ENCODE results near the gene ATXN7L1.
"Not testable (repeated sequence)": the region's sequence is repeated elsewhere in the genome, so short reads cannot be mapped to it uniquely, and the experiment has no call there.

The ATXN7L1 gene

DNA sequence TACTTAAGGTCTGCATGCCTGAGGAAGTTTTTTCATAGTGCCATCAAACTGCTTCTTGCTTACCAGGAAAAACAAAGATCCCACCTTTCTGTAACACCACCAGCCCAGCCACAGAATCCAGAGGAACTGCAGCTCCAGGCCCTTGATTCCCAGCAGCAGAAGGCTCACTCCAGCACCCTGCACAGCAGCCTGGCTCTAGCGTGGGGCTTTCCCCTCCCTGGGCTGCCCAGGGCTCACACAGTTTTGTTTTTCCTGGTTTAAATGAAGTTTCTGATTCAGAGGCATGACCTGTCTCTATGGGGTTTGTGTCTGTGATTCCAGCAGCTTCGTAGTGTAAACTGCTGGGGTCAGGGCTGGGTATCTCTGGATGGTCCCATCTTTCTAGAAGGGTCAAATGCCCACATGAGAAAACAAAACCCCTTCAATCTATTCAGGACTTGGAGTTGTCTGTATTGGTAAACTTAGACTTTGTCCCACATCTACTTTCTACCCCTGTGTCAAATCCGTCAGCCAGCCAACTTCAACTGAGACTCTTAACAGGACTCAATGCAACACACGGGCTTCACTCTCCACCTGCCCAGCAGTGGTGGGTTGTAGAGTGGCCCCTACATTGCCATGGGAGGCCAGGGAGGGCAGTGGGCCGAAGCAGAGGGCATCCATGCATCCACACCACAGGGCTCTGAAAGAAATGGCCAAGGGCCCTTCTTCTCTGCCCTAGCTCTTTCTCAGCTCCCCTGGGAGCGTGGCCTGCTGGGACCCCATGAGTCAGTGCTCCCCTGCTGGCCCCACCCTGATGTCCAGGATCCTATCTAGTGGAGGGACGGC, 73.6 kb downstream of the ATXN7L1 start:
- DNase-seq (ENCODE audit: low read depth) = no peak

DNA sequence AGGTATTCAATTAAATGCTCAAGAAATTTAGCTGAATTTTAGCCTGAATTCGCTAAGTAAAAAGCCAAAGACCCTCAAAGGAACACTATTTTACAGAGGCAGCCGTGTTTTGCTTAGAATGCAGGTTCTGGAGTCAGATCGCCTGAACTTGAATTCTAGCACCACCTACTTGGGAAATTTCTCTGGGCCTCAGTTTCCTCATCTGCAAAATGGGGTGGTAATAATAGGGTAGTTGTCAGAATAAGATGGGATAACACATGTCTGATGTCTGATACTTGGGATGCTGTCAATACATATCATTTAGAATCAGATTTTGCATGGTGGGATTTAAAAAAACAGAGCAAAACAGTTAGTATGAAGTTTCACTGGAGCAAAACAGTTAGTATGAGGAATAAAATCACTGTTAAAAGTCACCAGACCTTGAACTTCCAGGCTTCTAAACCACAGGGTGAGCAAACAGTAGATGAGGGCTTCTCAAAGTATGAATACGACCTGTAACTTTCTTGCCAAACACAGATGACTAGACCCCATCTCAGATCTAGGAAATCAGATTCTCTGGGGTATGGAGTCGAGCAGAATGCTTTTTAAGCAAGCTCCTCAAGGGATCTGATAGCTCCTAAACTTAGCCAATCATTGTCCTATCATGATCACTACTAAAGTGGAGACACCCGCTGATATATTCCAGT, 75.4 kb downstream of the ATXN7L1 start:
- no peak for DNase-seq (ENCODE audit: low read depth)

DNA sequence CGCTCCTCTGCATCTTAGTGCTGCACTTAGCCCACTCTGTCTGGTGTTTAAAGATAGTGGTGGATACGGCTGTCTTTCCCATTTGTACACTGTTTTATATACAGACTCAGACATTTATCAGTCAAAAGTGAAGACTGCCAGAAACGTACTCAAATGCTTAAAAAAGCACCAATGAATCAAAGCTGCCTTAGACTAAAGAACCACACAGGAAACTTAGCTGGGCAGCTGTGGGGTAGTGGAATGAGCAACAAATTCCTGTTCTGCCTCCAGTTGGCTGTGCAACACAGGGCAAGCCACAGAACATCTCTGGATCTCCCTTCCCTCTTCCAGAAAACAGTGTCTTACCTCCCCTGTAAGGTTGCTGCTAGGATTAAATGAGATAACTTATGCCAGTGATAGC, 76.0 kb downstream of the ATXN7L1 start:
- no peak for DNase-seq (ENCODE audit: low read depth)

DNA sequence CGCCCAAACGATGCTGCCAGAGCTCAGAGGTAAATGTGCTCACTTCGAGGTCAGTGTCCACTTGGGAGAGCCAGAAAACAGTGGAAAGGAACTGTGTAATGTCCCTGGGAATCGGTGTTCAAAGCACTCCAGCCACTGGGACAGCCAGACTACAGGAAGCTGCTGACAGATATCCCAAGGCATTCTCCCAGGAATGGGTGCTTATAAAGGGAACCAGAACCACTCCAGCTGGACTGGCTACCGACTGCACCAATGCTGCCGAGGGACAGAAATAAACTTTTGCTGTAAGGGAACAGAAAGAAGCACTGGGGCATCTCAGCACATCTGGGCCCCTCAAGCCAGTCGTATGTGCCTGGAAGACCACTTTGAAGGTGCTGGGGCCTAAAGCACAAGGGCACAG, 76.7 kb downstream of the ATXN7L1 start:
- no peak for DNase-seq (ENCODE audit: low read depth)

- no peak for DNase-seq (ENCODE audit: low read depth)
Measured at GRCh38 chr7:105799006-105799405, 77.4 kb downstream of the ATXN7L1 start.

- no peak for DNase-seq (ENCODE audit: low read depth)
Measured at GRCh38 chr7:105797652-105798051, 78.7 kb downstream of the ATXN7L1 start.

GRCh38 chr7:105796365-105796764, 80.0 kb downstream of the ATXN7L1 start:
- DNase-seq (ENCODE audit: low read depth) = no peak

- DNase-seq (ENCODE audit: low read depth) = no peak
Measured at GRCh38 chr7:105794741-105795729, 81.4 kb downstream of the ATXN7L1 start.

- no peak for DNase-seq (ENCODE audit: low read depth)
Measured at GRCh38 chr7:105792488-105793370, 83.7 kb downstream of the ATXN7L1 start.

GRCh38 chr7:105791926-105792325, 84.5 kb downstream of the ATXN7L1 start:
- DNase-seq (ENCODE audit: low read depth) = no peak

GRCh38 chr7:105790996-105791395, 85.4 kb downstream of the ATXN7L1 start:
- no peak for DNase-seq (ENCODE audit: low read depth)

DNA sequence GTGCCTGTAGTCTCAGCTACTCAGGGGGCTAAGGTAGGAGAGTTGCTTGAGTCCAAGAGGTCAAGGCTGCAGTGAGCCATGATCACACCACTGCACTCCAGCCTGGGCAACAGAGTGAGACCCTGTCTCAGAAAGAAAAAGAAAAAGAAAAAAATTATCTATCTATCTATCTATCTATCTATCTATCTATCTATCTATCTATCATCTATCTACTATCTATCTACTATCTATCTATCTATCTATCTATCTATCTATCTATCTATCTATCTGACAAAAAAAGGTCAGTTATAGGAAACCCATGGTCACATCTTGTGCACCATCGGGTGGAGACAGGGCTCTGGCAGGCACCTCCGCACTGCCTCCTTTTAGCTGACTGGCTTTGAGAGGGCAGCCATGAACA, 85.9 kb downstream of the ATXN7L1 start:
- DNase-seq (ENCODE audit: low read depth) = not testable (repeated sequence)

DNA sequence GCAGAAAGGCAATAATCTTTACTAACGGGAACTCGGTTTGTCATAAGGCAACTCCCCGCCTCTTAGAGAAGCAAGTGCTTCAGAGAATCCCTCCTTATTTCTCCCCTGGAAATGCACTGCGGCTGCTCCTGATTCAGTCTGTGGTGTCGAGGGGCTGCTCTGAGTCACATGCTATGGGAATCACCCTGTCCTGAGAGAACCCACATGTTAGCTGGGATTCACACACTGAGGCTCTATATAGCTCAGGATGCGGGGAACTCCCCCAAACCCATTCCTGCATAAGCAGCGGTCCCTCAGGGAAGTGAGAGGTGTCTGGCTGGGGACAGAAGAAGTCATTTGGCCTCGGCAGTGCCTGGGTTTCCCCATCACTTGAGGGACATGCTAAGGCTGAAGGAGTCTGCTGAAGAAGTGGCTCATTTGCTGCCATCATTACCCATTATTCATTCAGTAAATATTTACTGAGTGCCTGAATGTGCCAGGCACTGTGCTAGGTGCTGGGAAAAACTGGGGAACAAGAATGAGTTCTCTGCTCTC, 87.5 kb downstream of the ATXN7L1 start:
- DNase-seq (ENCODE audit: low read depth) = no peak

GRCh38 chr7:105788356-105788755, 88.0 kb downstream of the ATXN7L1 start:
- DNase-seq (ENCODE audit: low read depth) = no peak

- DNase-seq (ENCODE audit: low read depth) = no peak
Measured at GRCh38 chr7:105787793-105788192, 88.6 kb downstream of the ATXN7L1 start.

DNA sequence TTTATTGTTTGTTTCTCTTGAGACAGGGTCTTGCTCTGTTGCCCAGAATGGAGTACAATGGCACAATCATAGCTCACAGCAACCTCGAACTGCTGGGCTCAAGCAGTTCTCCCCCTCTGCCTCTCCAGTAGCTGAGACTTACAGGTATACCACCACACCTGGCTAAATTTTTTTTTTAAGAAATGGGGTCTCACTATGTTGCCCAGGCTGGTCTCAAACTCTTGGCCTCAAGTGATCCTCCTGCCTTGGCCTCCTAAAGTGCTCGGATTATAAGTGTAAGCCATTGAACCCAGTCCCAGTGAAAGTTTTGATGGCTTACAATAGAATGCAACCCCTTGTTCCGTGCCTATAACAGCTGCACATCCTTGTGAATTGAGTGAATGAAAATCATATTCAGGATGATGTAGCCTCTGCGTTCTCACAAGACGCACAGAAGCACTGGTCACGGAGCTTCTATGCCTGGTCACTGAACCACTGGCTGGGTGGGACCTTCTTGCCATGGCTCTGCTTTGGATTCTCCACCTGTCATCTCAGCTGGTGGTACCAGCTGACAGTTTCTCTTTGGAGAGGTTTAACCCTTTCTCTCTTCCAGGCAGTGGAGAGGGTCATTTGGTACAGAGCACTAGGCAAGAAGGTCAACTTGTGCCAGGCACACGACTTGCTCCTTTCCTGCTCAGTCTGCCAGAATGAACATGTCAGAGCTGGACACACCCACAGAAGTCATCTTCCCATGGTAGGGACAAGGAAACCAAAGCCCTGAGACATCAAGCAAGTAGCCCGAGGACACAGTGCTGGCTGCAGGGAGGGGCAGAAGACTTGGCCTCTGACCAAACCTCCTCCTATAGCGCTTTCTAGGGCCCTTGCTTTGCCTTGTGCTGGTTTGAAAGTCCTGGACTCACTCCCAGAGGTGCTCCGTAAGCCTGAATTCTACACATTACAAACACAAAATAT, 89.6 kb downstream of the ATXN7L1 start:
- no peak for DNase-seq (ENCODE audit: low read depth)

GRCh38 chr7:105782391-105783042, 93.9 kb downstream of the ATXN7L1 start:
- DNase-seq (ENCODE audit: low read depth) = peak; percentile 20

- no peak for DNase-seq (ENCODE audit: low read depth)
Measured at GRCh38 chr7:105779856-105780780, 96.3 kb downstream of the ATXN7L1 start.

Measured in activated T-helper 9 cell treated with anti-CD3 and anti-CD28 coated beads, Interleukin-2, amount 50 U/mL, for 16 hours (primary cell).